HEK293 (cell line): ENCODE results near the gene NME3.

Source experiments
- CTCF ChIP-seq: fragments of 450-650 bp; formaldehyde crosslinking; IDR thresholded peaks from 2 replicates; pipeline ENCODE4 v1.5.1; 2016; ENCODE audit warnings: missing biosample characterization, missing genetic modification characterization
- HOXA7 ChIP-seq: sonication (generic); formaldehyde crosslinking; IDR thresholded peaks from 2 replicates; pipeline ENCODE4 v1.8.1; 2022; ENCODE audit warnings: missing genetic modification reagents, borderline replicate concordance
- KLF16 ChIP-seq: fragments of 450-650 bp; formaldehyde crosslinking; IDR thresholded peaks from 2 replicates; pipeline ENCODE4 v1.5.1; 2017; ENCODE audit warnings: missing biosample characterization, missing genetic modification characterization
- SCRT1 ChIP-seq: fragments of 450-650 bp; formaldehyde crosslinking; IDR thresholded peaks from 2 replicates; pipeline ENCODE4 v1.5.1; 2016; ENCODE audit warnings: missing biosample characterization, missing genetic modification characterization, borderline replicate concordance
- SCRT2 ChIP-seq: fragments of 450-650 bp; formaldehyde crosslinking; IDR thresholded peaks from 2 replicates; pipeline ENCODE4 v1.5.1; 2016; ENCODE audit warnings: missing biosample characterization, missing genetic modification characterization
- ZNF274 ChIP-seq, 2 experiments: fragments of 200-500 bp in 1 of 2; fragments of 450-650 bp in 1 of 2; sonication (Bioruptor generic) in 1 of 2; formaldehyde crosslinking in 1 of 2; IDR thresholded peaks; 2 replicates each; pipeline versions ENCODE4 v1.5.1 to v1.6.1; 2014 to 2016; ENCODE audit warnings: borderline replicate concordance in 1 of 2, inconsistent platforms in 1 of 2, low read length in 1 of 2, missing biosample characterization in 1 of 2, missing genetic modification characterization in 1 of 2
- ZNF292 ChIP-seq: fragments of 450-650 bp; formaldehyde crosslinking; IDR thresholded peaks from 2 replicates; pipeline ENCODE4 v1.5.1; 2016; ENCODE audit warnings: low read depth, missing biosample characterization, missing genetic modification characterization, borderline replicate concordance
- ZNF530 ChIP-seq: fragments of 450-650 bp; formaldehyde crosslinking; IDR thresholded peaks from 2 replicates; pipeline ENCODE4 v1.5.1; 2016; ENCODE audit warnings: low read depth, missing biosample characterization, missing genetic modification characterization
- ZNF677 ChIP-seq: fragments of 450-650 bp; IDR thresholded peaks from 2 replicates; pipeline ENCODE4 v1.5.0; 2018; ENCODE audit warnings: missing biosample characterization, mild to moderate bottlenecking, missing genetic modification characterization, moderate library complexity
- ZNF830 ChIP-seq: fragments of 450-650 bp; IDR thresholded peaks from 2 replicates; pipeline ENCODE4 v1.5.0; 2018; ENCODE audit warnings: missing biosample characterization, missing genetic modification characterization, low read depth, mild to moderate bottlenecking, moderate library complexity
- TF ChIP-seq, protein P1 (sequence below): fragments of 450-650 bp; formaldehyde crosslinking; IDR thresholded peaks from 2 replicates; pipeline ENCODE4 v1.5.1; 2016; ENCODE audit warnings: missing biosample characterization, missing genetic modification characterization
- TF ChIP-seq, protein P2 (sequence below): fragments of 450-650 bp; formaldehyde crosslinking; IDR thresholded peaks from 2 replicates; pipeline ENCODE4 v1.5.1; 2016; ENCODE audit warnings: missing biosample characterization, missing genetic modification characterization, borderline replicate concordance
- TF ChIP-seq, protein P3 (sequence below): fragments of 450-650 bp; formaldehyde crosslinking; IDR thresholded peaks from 2 replicates; pipeline ENCODE4 v1.5.1; 2016; ENCODE audit warnings: missing biosample characterization, missing genetic modification characterization
- TF ChIP-seq, protein P4 (sequence below): sonication (generic); formaldehyde crosslinking; IDR thresholded peaks from 2 replicates; pipeline ENCODE4 v1.8.1; 2022; ENCODE audit warnings: mild to moderate bottlenecking, moderate library complexity, missing genetic modification reagents

DNA sequence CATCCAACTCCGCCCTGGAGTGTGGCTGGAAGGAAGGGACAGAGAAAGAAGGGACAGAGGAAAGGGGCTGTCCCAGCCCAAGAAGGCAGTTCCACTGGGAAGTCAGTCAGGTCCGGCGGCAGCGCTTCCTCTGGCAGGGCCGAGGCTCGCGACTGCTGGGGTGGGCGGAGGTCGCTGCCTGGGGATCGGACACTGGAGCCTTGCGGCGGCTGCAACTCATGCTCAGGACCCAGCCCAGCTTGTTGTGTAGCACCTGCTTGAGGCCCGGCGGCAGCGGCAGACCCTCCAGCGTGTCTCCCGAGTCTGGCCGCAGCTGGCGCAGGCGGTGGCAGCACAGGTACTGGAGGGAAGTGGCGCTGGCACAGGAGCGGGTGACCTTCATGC is 5.6 kb upstream of the NME3 start:
- TF ChIP-seq, protein P1, sequence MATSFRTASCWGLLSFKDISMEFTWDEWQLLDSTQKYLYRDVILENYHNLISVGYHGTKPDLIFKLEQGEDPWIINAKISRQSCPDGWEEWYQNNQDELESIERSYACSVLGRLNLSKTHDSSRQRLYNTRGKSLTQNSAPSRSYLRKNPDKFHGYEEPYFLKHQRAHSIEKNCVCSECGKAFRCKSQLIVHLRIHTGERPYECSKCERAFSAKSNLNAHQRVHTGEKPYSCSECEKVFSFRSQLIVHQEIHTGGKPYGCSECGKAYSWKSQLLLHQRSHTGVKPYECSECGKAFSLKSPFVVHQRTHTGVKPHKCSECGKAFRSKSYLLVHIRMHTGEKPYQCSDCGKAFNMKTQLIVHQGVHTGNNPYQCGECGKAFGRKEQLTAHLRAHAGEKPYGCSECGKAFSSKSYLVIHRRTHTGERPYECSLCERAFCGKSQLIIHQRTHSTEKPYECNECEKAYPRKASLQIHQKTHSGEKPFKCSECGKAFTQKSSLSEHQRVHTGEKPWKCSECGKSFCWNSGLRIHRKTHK: no peak
- TF ChIP-seq HOXA7 (CRISPR knock-in tag) (no peak), CTCF (no peak), SCRT2 (no peak), ZNF530 (tag by site-specific recombination) (no peak), ZNF830 (no peak), ZNF274 (IDR thresholded peaks at IDR 0.05; ENCODE audit: low read length) (no peak), ZNF274 (tag by site-specific recombination; IDR thresholded peaks at IDR 0.05; ENCODE audit: borderline replicate concordance) (no peak), KLF16 (tag by site-specific recombination) (no peak), SCRT1 (tag by site-specific recombination) (no peak), ZNF292 (no peak), ZNF677 (tag by site-specific recombination) (no peak)
- TF ChIP-seq, protein P2, sequence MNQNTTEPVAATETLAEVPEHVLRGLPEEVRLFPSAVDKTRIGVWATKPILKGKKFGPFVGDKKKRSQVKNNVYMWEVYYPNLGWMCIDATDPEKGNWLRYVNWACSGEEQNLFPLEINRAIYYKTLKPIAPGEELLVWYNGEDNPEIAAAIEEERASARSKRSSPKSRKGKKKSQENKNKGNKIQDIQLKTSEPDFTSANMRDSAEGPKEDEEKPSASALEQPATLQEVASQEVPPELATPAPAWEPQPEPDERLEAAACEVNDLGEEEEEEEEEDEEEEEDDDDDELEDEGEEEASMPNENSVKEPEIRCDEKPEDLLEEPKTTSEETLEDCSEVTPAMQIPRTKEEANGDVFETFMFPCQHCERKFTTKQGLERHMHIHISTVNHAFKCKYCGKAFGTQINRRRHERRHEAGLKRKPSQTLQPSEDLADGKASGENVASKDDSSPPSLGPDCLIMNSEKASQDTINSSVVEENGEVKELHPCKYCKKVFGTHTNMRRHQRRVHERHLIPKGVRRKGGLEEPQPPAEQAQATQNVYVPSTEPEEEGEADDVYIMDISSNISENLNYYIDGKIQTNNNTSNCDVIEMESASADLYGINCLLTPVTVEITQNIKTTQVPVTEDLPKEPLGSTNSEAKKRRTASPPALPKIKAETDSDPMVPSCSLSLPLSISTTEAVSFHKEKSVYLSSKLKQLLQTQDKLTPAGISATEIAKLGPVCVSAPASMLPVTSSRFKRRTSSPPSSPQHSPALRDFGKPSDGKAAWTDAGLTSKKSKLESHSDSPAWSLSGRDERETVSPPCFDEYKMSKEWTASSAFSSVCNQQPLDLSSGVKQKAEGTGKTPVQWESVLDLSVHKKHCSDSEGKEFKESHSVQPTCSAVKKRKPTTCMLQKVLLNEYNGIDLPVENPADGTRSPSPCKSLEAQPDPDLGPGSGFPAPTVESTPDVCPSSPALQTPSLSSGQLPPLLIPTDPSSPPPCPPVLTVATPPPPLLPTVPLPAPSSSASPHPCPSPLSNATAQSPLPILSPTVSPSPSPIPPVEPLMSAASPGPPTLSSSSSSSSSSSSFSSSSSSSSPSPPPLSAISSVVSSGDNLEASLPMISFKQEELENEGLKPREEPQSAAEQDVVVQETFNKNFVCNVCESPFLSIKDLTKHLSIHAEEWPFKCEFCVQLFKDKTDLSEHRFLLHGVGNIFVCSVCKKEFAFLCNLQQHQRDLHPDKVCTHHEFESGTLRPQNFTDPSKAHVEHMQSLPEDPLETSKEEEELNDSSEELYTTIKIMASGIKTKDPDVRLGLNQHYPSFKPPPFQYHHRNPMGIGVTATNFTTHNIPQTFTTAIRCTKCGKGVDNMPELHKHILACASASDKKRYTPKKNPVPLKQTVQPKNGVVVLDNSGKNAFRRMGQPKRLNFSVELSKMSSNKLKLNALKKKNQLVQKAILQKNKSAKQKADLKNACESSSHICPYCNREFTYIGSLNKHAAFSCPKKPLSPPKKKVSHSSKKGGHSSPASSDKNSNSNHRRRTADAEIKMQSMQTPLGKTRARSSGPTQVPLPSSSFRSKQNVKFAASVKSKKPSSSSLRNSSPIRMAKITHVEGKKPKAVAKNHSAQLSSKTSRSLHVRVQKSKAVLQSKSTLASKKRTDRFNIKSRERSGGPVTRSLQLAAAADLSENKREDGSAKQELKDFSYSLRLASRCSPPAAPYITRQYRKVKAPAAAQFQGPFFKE: no peak
- TF ChIP-seq, protein P3, sequence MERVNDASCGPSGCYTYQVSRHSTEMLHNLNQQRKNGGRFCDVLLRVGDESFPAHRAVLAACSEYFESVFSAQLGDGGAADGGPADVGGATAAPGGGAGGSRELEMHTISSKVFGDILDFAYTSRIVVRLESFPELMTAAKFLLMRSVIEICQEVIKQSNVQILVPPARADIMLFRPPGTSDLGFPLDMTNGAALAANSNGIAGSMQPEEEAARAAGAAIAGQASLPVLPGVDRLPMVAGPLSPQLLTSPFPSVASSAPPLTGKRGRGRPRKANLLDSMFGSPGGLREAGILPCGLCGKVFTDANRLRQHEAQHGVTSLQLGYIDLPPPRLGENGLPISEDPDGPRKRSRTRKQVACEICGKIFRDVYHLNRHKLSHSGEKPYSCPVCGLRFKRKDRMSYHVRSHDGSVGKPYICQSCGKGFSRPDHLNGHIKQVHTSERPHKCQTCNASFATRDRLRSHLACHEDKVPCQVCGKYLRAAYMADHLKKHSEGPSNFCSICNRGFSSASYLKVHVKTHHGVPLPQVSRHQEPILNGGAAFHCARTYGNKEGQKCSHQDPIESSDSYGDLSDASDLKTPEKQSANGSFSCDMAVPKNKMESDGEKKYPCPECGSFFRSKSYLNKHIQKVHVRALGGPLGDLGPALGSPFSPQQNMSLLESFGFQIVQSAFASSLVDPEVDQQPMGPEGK (tag by site-specific recombination): no peak
- TF ChIP-seq, protein P4, sequence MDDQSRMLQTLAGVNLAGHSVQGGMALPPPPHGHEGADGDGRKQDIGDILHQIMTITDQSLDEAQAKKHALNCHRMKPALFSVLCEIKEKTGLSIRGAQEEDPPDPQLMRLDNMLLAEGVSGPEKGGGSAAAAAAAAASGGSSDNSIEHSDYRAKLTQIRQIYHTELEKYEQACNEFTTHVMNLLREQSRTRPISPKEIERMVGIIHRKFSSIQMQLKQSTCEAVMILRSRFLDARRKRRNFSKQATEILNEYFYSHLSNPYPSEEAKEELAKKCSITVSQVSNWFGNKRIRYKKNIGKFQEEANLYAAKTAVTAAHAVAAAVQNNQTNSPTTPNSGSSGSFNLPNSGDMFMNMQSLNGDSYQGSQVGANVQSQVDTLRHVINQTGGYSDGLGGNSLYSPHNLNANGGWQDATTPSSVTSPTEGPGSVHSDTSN: no peak
